ENCODE measurements around the gene SF1.

SF1 gene

GRCh38 chr11:64765291-64765850 is 13.0 kb downstream of the SF1 start:
- Histone ChIP-seq H2AFZ (ENCODE audit: insufficient read depth, low read length, poor library complexity) (no peak overlapping the region), H3K27me3 (ENCODE audit: insufficient read depth, low read length) (no peaks in the 10 kb centered on the region), H3K14ac (ENCODE audit: low read length) (no peak overlapping the region), H4K91ac (ENCODE audit: low read depth, low read length) (no peak overlapping the region), H3K4me3 (ENCODE audit: low read depth, low read length) (no peak overlapping the region), H3K4me1 (ENCODE audit: control insufficient read depth in 1 of 2, insufficient read depth in 2 of 2, low read length in 2 of 2) (peaks cover 0 to 4% of the 10 kb centered on the region in 2 experiments), H2BK5ac (ENCODE audit: low read depth, low read length, poor library complexity) (no peak overlapping the region), H3K27ac (ENCODE audit: low read depth, low read length) (no peak overlapping the region), H3K9me3 (ENCODE audit: insufficient read depth, low read depth, low read length) (no peaks in the 10 kb centered on the region), H3K79me1 (ENCODE audit: low read length) (no peaks in the 10 kb centered on the region), H3K18ac (ENCODE audit: low read length) (no peak overlapping the region), H2BK120ac (ENCODE audit: insufficient read depth, low read length, poor library complexity) (no peak overlapping the region), H2BK12ac (ENCODE audit: low read length) (no peak overlapping the region), H3K36me3 (ENCODE audit: control insufficient read depth in 1 of 2, insufficient read depth in 2 of 2, low read length in 2 of 2) (peaks cover 72 to 83% of the 10 kb centered on the region in 2 experiments), H3K79me2 (ENCODE audit: control insufficient read depth, insufficient read depth, low read length, poor library complexity) (no peaks in the 10 kb centered on the region), H3K9ac (ENCODE audit: low read length) (no peak overlapping the region), H2AK5ac (ENCODE audit: low read length) (no peak overlapping the region), H3K23ac (ENCODE audit: low read length) (no peak overlapping the region), H3K4me2 (ENCODE audit: low read length) (no peak overlapping the region), H4K8ac (ENCODE audit: low read depth, low read length) (no peak overlapping the region), H4K12ac (ENCODE audit: low read depth, low read length) (no peak overlapping the region), H3K4ac (ENCODE audit: low read depth, low read length) (no peak overlapping the region)
- no peak for DNase-seq
- no CpG with 5 or more reads among the region's 30 CpGs for WGBS (ENCODE audit: extremely low coverage, insufficient coverage, insufficient read length)

GRCh38 chr11:64764753-64765152 is 13.6 kb downstream of the SF1 start:
- H3K79me1 ChIP-seq (ENCODE audit: low read length): no peaks in the 10 kb centered on the region
- H3K79me2 ChIP-seq (ENCODE audit: control insufficient read depth, insufficient read depth, low read length, poor library complexity): no peaks in the 10 kb centered on the region
- H3K14ac ChIP-seq (ENCODE audit: low read length): no peak overlapping the region
- no peak overlapping the region for H3K23ac ChIP-seq (ENCODE audit: low read length)
- H3K27ac ChIP-seq (ENCODE audit: low read depth, low read length): no peak overlapping the region
- no peak overlapping the region for H3K4me2 ChIP-seq (ENCODE audit: low read length)
- H3K9ac ChIP-seq (ENCODE audit: low read length): no peak overlapping the region
- no peak overlapping the region for H2AK5ac ChIP-seq (ENCODE audit: low read length)
- H2BK5ac ChIP-seq (ENCODE audit: low read depth, low read length, poor library complexity): no peak overlapping the region
- peaks cover 5 to 9% of the 10 kb centered on the region in 2 experiments for H3K4me1 ChIP-seq (ENCODE audit: control insufficient read depth in 1 of 2, insufficient read depth in 2 of 2, low read length in 2 of 2)
- no peak overlapping the region for H2BK120ac ChIP-seq (ENCODE audit: insufficient read depth, low read length, poor library complexity)
- H3K4me3 ChIP-seq (ENCODE audit: low read depth, low read length): no peak overlapping the region
- H4K8ac ChIP-seq (ENCODE audit: low read depth, low read length): no peak overlapping the region
- no peak overlapping the region for H3K18ac ChIP-seq (ENCODE audit: low read length)
- peaks cover 66 to 76% of the 10 kb centered on the region in 2 experiments for H3K36me3 ChIP-seq (ENCODE audit: control insufficient read depth in 1 of 2, insufficient read depth in 2 of 2, low read length in 2 of 2)
- H3K27me3 ChIP-seq (ENCODE audit: insufficient read depth, low read length): no peaks in the 10 kb centered on the region
- H2AFZ ChIP-seq (ENCODE audit: insufficient read depth, low read length, poor library complexity): no peak overlapping the region
- DNase-seq: no peak
- H2BK12ac ChIP-seq (ENCODE audit: low read length): no peak overlapping the region
- WGBS (ENCODE audit: extremely low coverage, insufficient coverage, insufficient read length): no CpG with 5 or more reads among the region's 8 CpGs
- H3K9me3 ChIP-seq (ENCODE audit: insufficient read depth, low read depth, low read length): no peaks in the 10 kb centered on the region
- H3K4ac ChIP-seq (ENCODE audit: low read depth, low read length): no peak overlapping the region
- no peak overlapping the region for H4K91ac ChIP-seq (ENCODE audit: low read depth, low read length)
- H4K12ac ChIP-seq (ENCODE audit: low read depth, low read length): no peak overlapping the region

- no peak overlapping the region for H4K8ac ChIP-seq (ENCODE audit: low read depth, low read length)
- no peak overlapping the region for H2AFZ ChIP-seq (ENCODE audit: insufficient read depth, low read length, poor library complexity)
- no peaks in the 10 kb centered on the region for H3K9me3 ChIP-seq (ENCODE audit: insufficient read depth, low read depth, low read length)
- H3K4ac ChIP-seq (ENCODE audit: low read depth, low read length): no peak overlapping the region
- H3K4me1 ChIP-seq (ENCODE audit: control insufficient read depth in 1 of 2, insufficient read depth in 2 of 2, low read length in 2 of 2): peaks cover 11 to 15% of the 10 kb centered on the region in 2 experiments
- WGBS (ENCODE audit: extremely low coverage, insufficient coverage, insufficient read length): no CpG with 5 or more reads among the region's 11 CpGs
- peaks cover 62 to 70% of the 10 kb centered on the region in 2 experiments for H3K36me3 ChIP-seq (ENCODE audit: control insufficient read depth in 1 of 2, insufficient read depth in 2 of 2, low read length in 2 of 2)
- no peak overlapping the region for H2BK120ac ChIP-seq (ENCODE audit: insufficient read depth, low read length, poor library complexity)
- no peak overlapping the region for H4K12ac ChIP-seq (ENCODE audit: low read depth, low read length)
- H2BK5ac ChIP-seq (ENCODE audit: low read depth, low read length, poor library complexity): no peak overlapping the region
- H3K4me2 ChIP-seq (ENCODE audit: low read length): no peak overlapping the region
- no peaks in the 10 kb centered on the region for H3K27me3 ChIP-seq (ENCODE audit: insufficient read depth, low read length)
- no peaks in the 10 kb centered on the region for H3K79me2 ChIP-seq (ENCODE audit: control insufficient read depth, insufficient read depth, low read length, poor library complexity)
- H3K79me1 ChIP-seq (ENCODE audit: low read length): no peaks in the 10 kb centered on the region
- H4K91ac ChIP-seq (ENCODE audit: low read depth, low read length): no peak overlapping the region
- no peak overlapping the region for H3K4me3 ChIP-seq (ENCODE audit: low read depth, low read length)
- H3K9ac ChIP-seq (ENCODE audit: low read length): no peak overlapping the region
- no peak overlapping the region for H3K23ac ChIP-seq (ENCODE audit: low read length)
- H2BK12ac ChIP-seq (ENCODE audit: low read length): no peak overlapping the region
- no peak overlapping the region for H3K14ac ChIP-seq (ENCODE audit: low read length)
- DNase-seq: no peak
- H3K27ac ChIP-seq (ENCODE audit: low read depth, low read length): no peak overlapping the region
- H2AK5ac ChIP-seq (ENCODE audit: low read length): no peak overlapping the region
- H3K18ac ChIP-seq (ENCODE audit: low read length): no peak overlapping the region
Observed at GRCh38 chr11:64764040-64764611, 14.2 kb downstream of the SF1 start.

GRCh38 chr11:64763526-64764039 is 14.8 kb downstream of the SF1 start:
- no peak overlapping the region for H3K9ac ChIP-seq (ENCODE audit: low read length)
- no peak overlapping the region for H2BK5ac ChIP-seq (ENCODE audit: low read depth, low read length, poor library complexity)
- H3K9me3 ChIP-seq (ENCODE audit: insufficient read depth, low read depth, low read length): no peaks in the 10 kb centered on the region
- H3K23ac ChIP-seq (ENCODE audit: low read length): no peak overlapping the region
- no peak overlapping the region for H3K14ac ChIP-seq (ENCODE audit: low read length)
- no peak overlapping the region for H2AFZ ChIP-seq (ENCODE audit: insufficient read depth, low read length, poor library complexity)
- H3K79me1 ChIP-seq (ENCODE audit: low read length): no peaks in the 10 kb centered on the region
- H3K4me1 ChIP-seq (ENCODE audit: control insufficient read depth in 1 of 2, insufficient read depth in 2 of 2, low read length in 2 of 2): peaks cover 12 to 15% of the 10 kb centered on the region in 2 experiments
- DNase-seq: no peak
- peaks cover 58 to 65% of the 10 kb centered on the region in 2 experiments for H3K36me3 ChIP-seq (ENCODE audit: control insufficient read depth in 1 of 2, insufficient read depth in 2 of 2, low read length in 2 of 2)
- H3K27me3 ChIP-seq (ENCODE audit: insufficient read depth, low read length): no peaks in the 10 kb centered on the region
- no peak overlapping the region for H3K4me3 ChIP-seq (ENCODE audit: low read depth, low read length)
- H2BK120ac ChIP-seq (ENCODE audit: insufficient read depth, low read length, poor library complexity): no peak overlapping the region
- no peaks in the 10 kb centered on the region for H3K79me2 ChIP-seq (ENCODE audit: control insufficient read depth, insufficient read depth, low read length, poor library complexity)
- H4K8ac ChIP-seq (ENCODE audit: low read depth, low read length): no peak overlapping the region
- H3K18ac ChIP-seq (ENCODE audit: low read length): no peak overlapping the region
- H4K12ac ChIP-seq (ENCODE audit: low read depth, low read length): no peak overlapping the region
- WGBS (ENCODE audit: extremely low coverage, insufficient coverage, insufficient read length): no CpG with 5 or more reads among the region's 6 CpGs
- H3K4ac ChIP-seq (ENCODE audit: low read depth, low read length): no peak overlapping the region
- H2AK5ac ChIP-seq (ENCODE audit: low read length): no peak overlapping the region
- no peak overlapping the region for H2BK12ac ChIP-seq (ENCODE audit: low read length)
- no peak overlapping the region for H3K27ac ChIP-seq (ENCODE audit: low read depth, low read length)
- no peak overlapping the region for H3K4me2 ChIP-seq (ENCODE audit: low read length)
- H4K91ac ChIP-seq (ENCODE audit: low read depth, low read length): no peak overlapping the region

Measured in trophoblast cell (in vitro differentiated cells and primary cell).